A549 treated with ZK216348 at 1 μM for 4 hours (cell line): ENCODE results near the gene GDPD4. TPM values are rescaled to one million over a fixed set of nuclear protein-coding genes. Genes with fewer than 3 reads are reported as not detected.

Experiments used
- total RNA-seq: library from RNA; stranded (reverse); fragments of 200-300 nt; extraction: Qiagen RNA extraction; gene quantifications from 5 replicates; pipeline ENCODE4 v1.2.3, GENCODE V29; 2022; ENCODE audit warnings: low read depth

GDPD4 gene
- not detected in 5 replicates for total RNA-seq

GRCh38 chr11:77301510-77301909 lies at the start of gene GDPD4:
Gene GDPD4 (minus strand): TSS chr11:77301686. CDS start chr11:77285137, 16,549 bp downstream.

Other genes with a start within 250 kb of the GDPD4 start
- 5.6 to 12.4 TPM (median 8.7 TPM) in 5 replicates for gene CAPN5, start 234.7 kb downstream of the GDPD4 start, total RNA-seq
- gene OMP, start 198.8 kb downstream of the GDPD4 start, total RNA-seq = not detected in 5 replicates
- gene MYO7A, start 173.4 kb downstream of the GDPD4 start, total RNA-seq = 0.86 to 1.5 TPM (median 1.2 TPM) in 5 replicates
- 22.4 to 25.1 TPM (median 23.4 TPM) in 5 replicates for gene PAK1, start 172.4 kb upstream of the GDPD4 start, total RNA-seq